ENCODE measurements around the gene LAMTOR4.

Gene LAMTOR4

DNA sequence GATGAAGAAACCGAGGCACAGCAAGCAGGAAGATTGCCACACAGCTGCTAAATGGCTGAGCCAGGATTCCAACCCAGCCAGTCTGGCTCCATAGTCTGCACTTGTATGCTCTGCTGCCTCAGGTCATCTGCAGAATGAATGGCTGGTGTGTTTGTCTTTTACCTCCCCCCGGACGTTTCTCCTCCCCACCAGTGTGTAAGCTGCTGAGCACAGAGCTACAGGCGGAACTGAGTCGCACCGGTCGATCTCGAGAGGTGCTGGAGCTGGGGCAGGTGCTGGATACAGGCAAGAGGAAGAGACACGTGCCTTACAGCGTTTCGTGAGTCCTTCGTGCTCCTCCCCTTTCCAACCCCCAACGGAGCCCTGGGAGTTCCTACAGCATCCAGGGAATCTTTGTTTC lies 26.7 kb upstream of the LAMTOR4 start:
- Histone ChIP-seq H3K9ac (ENCODE audit: low read length) (no peak overlapping the region), H4K8ac (ENCODE audit: low read length) (no peak overlapping the region), H3K4me2 (ENCODE audit: low read length, poor library complexity, severe bottlenecking) (no peak overlapping the region), H3K4me3 (ENCODE audit: insufficient read depth in 1 of 2, low read depth in 1 of 2, low read length in 2 of 2) (no peak overlapping the region), H2BK12ac (ENCODE audit: low read length in 2 of 2) (peak overlapping the region in 1 of 2 experiments; percentile 21), H4K91ac (ENCODE audit: low read length) (no peak overlapping the region), H3K27me3 (ENCODE audit: control insufficient read depth in 1 of 2, insufficient read depth in 1 of 2, low read length in 2 of 2) (no peaks in the 10 kb centered on the region), H3K36me3 (ENCODE audit: control insufficient read depth in 1 of 2, insufficient read depth in 2 of 2, low read depth in 1 of 2, low read length in 2 of 2) (peaks cover 20 to 29% of the 10 kb centered on the region in 2 experiments), H2BK120ac (ENCODE audit: low read depth, low read length) (no peak overlapping the region), H2AFZ (ENCODE audit: low read depth, low read length) (no peak overlapping the region), H3K4ac (ENCODE audit: low read depth in 1 of 2, low read length in 2 of 2) (peak overlapping the region in 1 of 2 experiments; percentile 15), H3K4me1 (ENCODE audit: control insufficient read depth, insufficient read depth, low read depth, low read length) (peaks cover 15% of the 10 kb centered on the region), H2BK5ac (ENCODE audit: low read depth, low read length, poor library complexity, severe bottlenecking) (no peak overlapping the region), H3K18ac (ENCODE audit: low read depth in 1 of 2, low read length in 2 of 2) (no peak overlapping the region), H2AK5ac (ENCODE audit: low read length, severe bottlenecking) (no peak overlapping the region), H3K14ac (ENCODE audit: low read length in 2 of 2) (no peak overlapping the region), H3K23ac (ENCODE audit: low read length in 2 of 2) (no peak overlapping the region), H2BK15ac (ENCODE audit: low read depth, poor library complexity, severe bottlenecking) (peak overlapping the region; percentile 6), H3K79me1 (replicated peaks; ENCODE audit: low read length, poor library complexity, severe bottlenecking) (peaks cover 28% of the 10 kb centered on the region), H3K27ac (ENCODE audit: low read length, poor library complexity, severe bottlenecking) (no peak overlapping the region), H3K9me3 (ENCODE audit: control insufficient read depth, low read length) (no peaks in the 10 kb centered on the region)
- no peak for DNase-seq
- WGBS, result 86% methylated on average over 13 of the region's 13 CpGs

DNA sequence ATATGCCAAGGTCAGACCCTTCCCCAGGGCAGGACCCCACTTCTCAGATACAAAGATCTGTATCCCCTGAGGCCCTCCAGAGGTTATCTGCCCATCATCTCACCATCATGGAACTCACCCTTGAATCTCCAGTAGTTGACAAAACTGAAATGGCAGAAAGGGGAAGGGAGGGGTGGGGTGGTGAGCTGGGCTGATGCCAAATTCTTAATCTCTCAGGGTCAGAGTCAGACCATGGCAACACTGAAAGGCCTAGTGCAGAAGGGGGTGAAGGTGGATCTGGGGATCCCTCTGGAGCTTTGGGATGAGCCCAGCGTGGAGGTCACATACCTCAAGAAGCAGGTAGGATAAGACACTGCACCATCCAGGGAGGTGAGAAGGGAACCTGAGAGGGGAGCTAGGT lies 26.1 kb upstream of the LAMTOR4 start:
- Histone ChIP-seq H3K79me1 (replicated peaks; ENCODE audit: low read length, poor library complexity, severe bottlenecking) (peaks cover 32% of the 10 kb centered on the region), H3K18ac (ENCODE audit: low read depth in 1 of 2, low read length in 2 of 2) (no peak overlapping the region), H3K23ac (ENCODE audit: low read length in 2 of 2) (no peak overlapping the region)

DNA sequence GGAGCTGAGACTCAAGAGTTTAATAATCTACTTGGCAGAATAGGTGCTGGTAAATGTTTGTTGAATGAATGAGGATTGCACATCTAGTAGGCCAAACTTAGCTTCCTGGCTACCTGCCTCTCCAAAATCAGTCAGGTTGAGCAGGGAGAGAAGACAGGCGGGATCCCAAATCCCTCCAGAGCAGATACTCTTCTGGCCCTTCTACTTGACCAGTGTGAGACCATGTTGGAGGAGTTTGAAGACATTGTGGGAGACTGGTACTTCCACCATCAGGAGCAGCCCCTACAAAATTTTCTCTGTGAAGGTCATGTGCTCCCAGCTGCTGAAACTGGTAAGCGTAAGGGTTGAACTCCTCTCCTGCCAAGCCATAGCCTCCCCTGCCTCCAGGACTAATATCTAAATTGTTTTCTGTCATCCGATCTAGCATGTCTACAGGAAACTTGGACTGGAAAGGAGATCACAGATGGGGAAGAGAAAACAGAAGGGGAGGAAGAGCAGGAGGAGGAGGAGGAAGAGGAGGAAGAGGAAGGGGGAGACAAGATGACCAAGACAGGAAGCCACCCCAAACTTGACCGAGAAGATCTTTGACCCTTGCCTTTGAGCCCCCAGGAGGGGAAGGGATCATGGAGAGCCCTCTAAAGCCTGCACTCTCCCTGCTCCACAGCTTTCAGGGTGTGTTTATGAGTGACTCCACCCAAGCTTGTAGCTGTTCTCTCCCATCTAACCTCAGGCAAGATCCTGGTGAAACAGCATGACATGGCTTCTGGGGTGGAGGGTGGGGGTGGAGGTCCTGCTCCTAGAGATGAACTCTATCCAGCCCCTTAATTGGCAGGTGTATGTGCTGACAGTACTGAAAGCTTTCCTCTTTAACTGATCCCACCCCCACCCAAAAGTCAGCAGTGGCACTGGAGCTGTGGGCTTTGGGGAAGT lies 24.2 kb upstream of the LAMTOR4 start:
- Histone ChIP-seq H2BK120ac (ENCODE audit: low read depth, low read length) (no peak overlapping the region), H3K18ac (ENCODE audit: low read depth in 1 of 2, low read length in 2 of 2) (no peak overlapping the region), H4K91ac (ENCODE audit: low read length) (no peak overlapping the region), H3K23ac (ENCODE audit: low read length in 2 of 2) (no peak overlapping the region), H3K4me1 (ENCODE audit: control insufficient read depth, insufficient read depth, low read depth, low read length) (peaks cover 22% of the 10 kb centered on the region), H3K4ac (ENCODE audit: low read depth in 1 of 2, low read length in 2 of 2) (no peak overlapping the region), H3K36me3 (ENCODE audit: control insufficient read depth in 1 of 2, insufficient read depth in 2 of 2, low read depth in 1 of 2, low read length in 2 of 2) (peaks cover 20 to 29% of the 10 kb centered on the region in 2 experiments), H3K9ac (ENCODE audit: low read length) (no peak overlapping the region), H3K79me1 (replicated peaks; ENCODE audit: low read length, poor library complexity, severe bottlenecking) (peaks cover 26% of the 10 kb centered on the region), H4K8ac (ENCODE audit: low read length) (no peak overlapping the region), H2AFZ (ENCODE audit: low read depth, low read length) (no peak overlapping the region), H2BK5ac (ENCODE audit: low read depth, low read length, poor library complexity, severe bottlenecking) (no peak overlapping the region), H3K4me3 (ENCODE audit: insufficient read depth in 1 of 2, low read depth in 1 of 2, low read length in 2 of 2) (no peak overlapping the region), H3K14ac (ENCODE audit: low read length in 2 of 2) (no peak overlapping the region), H2AK5ac (ENCODE audit: low read length, severe bottlenecking) (no peak overlapping the region), H3K4me2 (ENCODE audit: low read length, poor library complexity, severe bottlenecking) (no peak overlapping the region), H3K27ac (ENCODE audit: low read length, poor library complexity, severe bottlenecking) (no peak overlapping the region), H2BK15ac (ENCODE audit: low read depth, poor library complexity, severe bottlenecking) (no peak overlapping the region), H3K27me3 (ENCODE audit: control insufficient read depth in 1 of 2, insufficient read depth in 1 of 2, low read length in 2 of 2) (no peaks in the 10 kb centered on the region), H2BK12ac (ENCODE audit: low read length in 2 of 2) (no peak overlapping the region), H3K9me3 (ENCODE audit: control insufficient read depth, low read length) (no peaks in the 10 kb centered on the region)
- DNase-seq, result no peak
- WGBS, result 94% methylated on average over 3 of the region's 4 CpGs

More for the DNA sequence above, 26.1 kb upstream of the LAMTOR4 start:
- Histone ChIP-seq H2AFZ (ENCODE audit: low read depth, low read length) (no peak overlapping the region), H2BK120ac (ENCODE audit: low read depth, low read length) (no peak overlapping the region), H2AK5ac (ENCODE audit: low read length, severe bottlenecking) (no peak overlapping the region), H4K8ac (ENCODE audit: low read length) (no peak overlapping the region), H3K4ac (ENCODE audit: low read depth in 1 of 2, low read length in 2 of 2) (no peak overlapping the region), H2BK5ac (ENCODE audit: low read depth, low read length, poor library complexity, severe bottlenecking) (no peak overlapping the region), H3K4me1 (ENCODE audit: control insufficient read depth, insufficient read depth, low read depth, low read length) (peaks cover 19% of the 10 kb centered on the region), H3K14ac (ENCODE audit: low read length in 2 of 2) (no peak overlapping the region), H2BK12ac (ENCODE audit: low read length in 2 of 2) (no peak overlapping the region), H3K9me3 (ENCODE audit: control insufficient read depth, low read length) (no peaks in the 10 kb centered on the region), H3K4me3 (ENCODE audit: insufficient read depth in 1 of 2, low read depth in 1 of 2, low read length in 2 of 2) (no peak overlapping the region), H3K9ac (ENCODE audit: low read length) (no peak overlapping the region), H3K27me3 (ENCODE audit: control insufficient read depth in 1 of 2, insufficient read depth in 1 of 2, low read length in 2 of 2) (no peaks in the 10 kb centered on the region), H3K4me2 (ENCODE audit: low read length, poor library complexity, severe bottlenecking) (no peak overlapping the region), H4K91ac (ENCODE audit: low read length) (no peak overlapping the region), H3K27ac (ENCODE audit: low read length, poor library complexity, severe bottlenecking) (no peak overlapping the region), H2BK15ac (ENCODE audit: low read depth, poor library complexity, severe bottlenecking) (no peak overlapping the region), H3K36me3 (ENCODE audit: control insufficient read depth in 1 of 2, insufficient read depth in 2 of 2, low read depth in 1 of 2, low read length in 2 of 2) (peaks cover 20 to 29% of the 10 kb centered on the region in 2 experiments)
- no peak for DNase-seq
- 100% methylated on average over 1 of the region's 1 CpG for WGBS

DNA sequence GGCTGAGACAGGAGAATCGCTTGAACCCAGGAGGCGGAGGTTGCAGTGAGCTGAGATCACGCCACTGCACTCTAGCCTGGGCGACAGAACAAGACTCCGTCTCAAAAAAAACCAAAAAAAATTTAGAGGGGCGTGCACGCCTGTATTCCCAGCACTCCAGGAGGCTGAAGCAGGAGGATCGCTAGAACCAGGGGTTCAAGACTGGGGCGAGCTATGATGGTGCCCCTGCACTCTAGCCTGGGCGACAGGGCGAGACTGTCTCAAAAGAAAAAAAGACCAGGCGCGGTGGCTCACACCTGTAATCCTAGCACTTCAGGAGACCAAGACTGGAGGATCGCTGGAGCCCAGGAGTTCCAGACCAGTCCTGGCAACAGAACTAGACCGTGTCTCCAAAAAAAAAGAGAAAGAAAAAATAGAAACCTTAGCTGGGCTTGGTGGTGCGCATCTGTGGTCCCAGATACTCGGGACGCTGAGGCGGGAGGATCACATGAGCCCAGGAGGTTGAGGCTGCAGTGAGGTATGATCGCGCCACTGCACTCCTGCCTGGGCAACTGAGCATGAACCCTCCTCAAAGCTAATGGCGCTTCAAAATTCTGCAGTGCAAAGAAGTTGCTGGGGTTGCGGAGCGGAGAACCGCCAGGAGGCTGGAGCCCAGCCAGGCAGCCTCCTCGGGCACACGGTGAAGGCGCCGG lies 22.3 kb upstream of the LAMTOR4 start:
- no peak overlapping the region for H2AK5ac ChIP-seq (ENCODE audit: low read length, severe bottlenecking)
- peak overlapping the region; percentile 98 for H3K27ac ChIP-seq (ENCODE audit: low read length, poor library complexity, severe bottlenecking)
- H3K23ac ChIP-seq (ENCODE audit: low read length in 2 of 2), result peak overlapping the region; percentile 35 to 81
- H3K9ac ChIP-seq (ENCODE audit: low read length), result peak overlapping the region; percentile 98
- peaks cover 20 to 29% of the 10 kb centered on the region in 2 experiments for H3K36me3 ChIP-seq (ENCODE audit: control insufficient read depth in 1 of 2, insufficient read depth in 2 of 2, low read depth in 1 of 2, low read length in 2 of 2)
- peak overlapping the region in 1 of 2 experiments; percentile 16 for H3K14ac ChIP-seq (ENCODE audit: low read length in 2 of 2)
- peak overlapping the region; percentile 11 for H2BK120ac ChIP-seq (ENCODE audit: low read depth, low read length)
- H2BK15ac ChIP-seq (ENCODE audit: low read depth, poor library complexity, severe bottlenecking), result no peak overlapping the region
- H3K4me2 ChIP-seq (ENCODE audit: low read length, poor library complexity, severe bottlenecking), result peak overlapping the region; percentile 69
- no peak for DNase-seq
- no peak overlapping the region for H2AFZ ChIP-seq (ENCODE audit: low read depth, low read length)
- WGBS, result 28% methylated on average over 29 of the region's 29 CpGs
- H3K27me3 ChIP-seq (ENCODE audit: control insufficient read depth in 1 of 2, insufficient read depth in 1 of 2, low read length in 2 of 2), result no peaks in the 10 kb centered on the region
- peak overlapping the region; percentile 59 to 71 for H3K18ac ChIP-seq (ENCODE audit: low read depth in 1 of 2, low read length in 2 of 2)
- H3K4me1 ChIP-seq (ENCODE audit: control insufficient read depth, insufficient read depth, low read depth, low read length), result peaks cover 17% of the 10 kb centered on the region
- peak overlapping the region; percentile 71 for H4K91ac ChIP-seq (ENCODE audit: low read length)
- no peaks in the 10 kb centered on the region for H3K9me3 ChIP-seq (ENCODE audit: control insufficient read depth, low read length)
- H3K79me1 ChIP-seq (replicated peaks; ENCODE audit: low read length, poor library complexity, severe bottlenecking), result peaks cover 23% of the 10 kb centered on the region
- peak overlapping the region; percentile 89 for H2BK5ac ChIP-seq (ENCODE audit: low read depth, low read length, poor library complexity, severe bottlenecking)
- H2BK12ac ChIP-seq (ENCODE audit: low read length in 2 of 2), result peak overlapping the region; percentile 2 to 28
- peak overlapping the region; percentile 58 for H4K8ac ChIP-seq (ENCODE audit: low read length)
- peak overlapping the region; percentile 92 to 93 for H3K4me3 ChIP-seq (ENCODE audit: insufficient read depth in 1 of 2, low read depth in 1 of 2, low read length in 2 of 2)
- peak overlapping the region; percentile 60 to 66 for H3K4ac ChIP-seq (ENCODE audit: low read depth in 1 of 2, low read length in 2 of 2)

All from mesenchymal stem cell (in vitro differentiated cells and primary cell).